K562 (cell line): ENCODE results near the gene SIGLEC11.

ENCODE experiments used
- ARNT ChIP-seq, 2 experiments: fragments of 450-650 bp; IDR thresholded peaks; 2 replicates each; pipeline ENCODE4 v1.6.1; 2016; ENCODE audit warnings: mild to moderate bottlenecking in 1 of 2
- CTCF ChIP-seq, 3 experiments: IDR thresholded peaks in 2 of 3; conservative IDR thresholded peaks in 1 of 3; 2 replicates each; pipeline ENCODE4 v1.5.1; 2011 to 2012; ENCODE audit warnings: low read length in 3 of 3, mild to moderate bottlenecking in 3 of 3, control low read depth in 2 of 3, improper control_type of control experiment in 1 of 3, inconsistent platforms in 1 of 3, low read depth in 1 of 3, mixed read lengths in 1 of 3, moderate library complexity in 1 of 3; ENCODE audit not compliant: insufficient read depth in 2 of 3
- GABPA ChIP-seq: fragments of 200-800 bp; sonication (Bioruptor generic); conservative IDR thresholded peaks from 2 replicates; pipeline ENCODE4 v1.6.1; 2016; ENCODE audit warnings: low read depth, missing genetic modification characterization, missing compliant biosample characterization
- NBN ChIP-seq: fragments of 450-650 bp; IDR thresholded peaks from 2 replicates; pipeline ENCODE4 v1.6.1; 2016; ENCODE audit warnings: low read depth, mild to moderate bottlenecking
- NFIC ChIP-seq: fragments of 450-650 bp; IDR thresholded peaks from 2 replicates; pipeline ENCODE4 v1.6.1; 2017; ENCODE audit warnings: mild to moderate bottlenecking, inconsistent platforms
- POLR2G ChIP-seq: fragments of 200-400 bp; formaldehyde crosslinking; IDR thresholded peaks from 2 replicates; pipeline ENCODE4 v1.6.1; 2017; ENCODE audit warnings: low read depth, mild to moderate bottlenecking, antibody characterized with exemption, low read length, moderate library complexity
- PURB ChIP-seq: sonication (generic); formaldehyde crosslinking; IDR thresholded peaks from 2 replicates; pipeline ENCODE4 v1.9.0; 2021; ENCODE audit warnings: low read depth, mild to moderate bottlenecking, missing genetic modification reagents
- SMC3 ChIP-seq: conservative IDR thresholded peaks from 2 replicates; pipeline ENCODE4 v1.6.1; 2011; ENCODE audit warnings: low read depth, low read length, improper control_type of control experiment; ENCODE audit not compliant: insufficient read depth
- TEAD2 ChIP-seq: fragments of 450-650 bp; IDR thresholded peaks from 2 replicates; pipeline ENCODE4 v1.6.1; 2016; ENCODE audit warnings: missing genetic modification characterization, control low read depth, missing compliant biosample characterization
- ZFP1 ChIP-seq: fragments of 450-650 bp; formaldehyde crosslinking; IDR thresholded peaks from 2 replicates; pipeline ENCODE4 v1.4.0; 2020; ENCODE audit warnings: mild to moderate bottlenecking, mixed read lengths
- ZFP36 ChIP-seq: fragments of 150-350 bp; IDR thresholded peaks from 2 replicates; pipeline ENCODE4 v1.6.1; 2018; ENCODE audit warnings: low read length, low read depth; ENCODE audit not compliant: partially characterized antibody

- TF ChIP-seq ARNT (IDR thresholded peaks at IDR 0.05) (no peak), ZFP1 (CRISPR knock-in tag) (no peak), CTCF (IDR thresholded peaks at IDR 0.05 in 2 of 3, conservative IDR thresholded peaks at IDR 0.05 in 1 of 3; ENCODE audit: insufficient read depth in 2 of 3, low read depth in 1 of 3, low read length in 3 of 3) (no peak), TEAD2 (tag) (no peak), NBN (no peak), NFIC (no peak), GABPA (tag) (no peak), PURB (no peak), SMC3 (no peak), ZFP36 (no peak), POLR2G (no peak)
Observed at GRCh38 chr19:49946415-49946814, 14.6 kb downstream of the SIGLEC11 start.
